ENCODE measurements around the gene KCNAB1. TPM values are rescaled to one million over a fixed set of nuclear protein-coding genes. Genes with fewer than 3 reads are reported as not detected.
"Not testable (repeated sequence)": the region's sequence is repeated elsewhere in the genome, so short reads cannot be mapped to it uniquely, and the experiment has no call there.

KCNAB1 gene
- polyA plus RNA-seq, 1 donor from 2014 or later, result 0.26 TPM

- Mint-ChIP-seq H3K9me3 (no peaks in the 10 kb centered on the region), H3K36me3 (no peaks in the 10 kb centered on the region), H3K27ac (no peak overlapping the region), H3K4me1 (no peaks in the 10 kb centered on the region), H3K4me3 (no peak overlapping the region), H3K27me3 (no peaks in the 10 kb centered on the region)
Observed at GRCh38 chr3:156126467-156126866, 6.1 kb downstream of the KCNAB1 start.

DNA sequence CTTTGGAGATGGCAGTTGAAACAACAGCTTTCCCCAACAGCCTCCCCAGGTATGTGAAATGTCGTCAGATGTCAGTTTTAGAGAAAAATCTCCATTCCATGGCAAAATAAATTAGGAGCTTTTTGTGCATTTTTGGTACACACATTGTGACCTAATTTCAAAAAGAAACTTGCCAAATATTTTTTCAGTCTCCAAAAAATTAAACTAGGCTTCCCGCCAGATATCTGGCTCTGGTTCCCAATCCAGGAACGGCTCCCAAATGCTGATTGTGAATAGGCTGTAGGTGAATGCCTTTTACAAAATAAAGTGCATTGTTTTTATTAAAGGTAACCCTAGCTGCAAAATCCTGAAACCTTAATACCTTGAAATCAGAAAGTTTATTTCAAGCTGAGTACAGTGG is 10.9 kb downstream of the KCNAB1 start:
- H3K27ac Mint-ChIP-seq, result no peak overlapping the region
- no peaks in the 10 kb centered on the region for H3K4me1 Mint-ChIP-seq
- peaks cover 12% of the 10 kb centered on the region for H3K27me3 Mint-ChIP-seq
- H3K9me3 Mint-ChIP-seq, result no peaks in the 10 kb centered on the region
- no peaks in the 10 kb centered on the region for H3K36me3 Mint-ChIP-seq
- no peak overlapping the region for H3K4me3 Mint-ChIP-seq

GRCh38 chr3:156131799-156132198 is 11.4 kb downstream of the KCNAB1 start:
- no peak overlapping the region for H3K27ac Mint-ChIP-seq
- no peaks in the 10 kb centered on the region for H3K4me1 Mint-ChIP-seq
- H3K4me3 Mint-ChIP-seq, result no peak overlapping the region
- peaks cover 12% of the 10 kb centered on the region for H3K27me3 Mint-ChIP-seq
- H3K36me3 Mint-ChIP-seq, result no peaks in the 10 kb centered on the region
- H3K9me3 Mint-ChIP-seq, result no peaks in the 10 kb centered on the region

GRCh38 chr3:156132313-156132712 is 11.9 kb downstream of the KCNAB1 start:
- no peak overlapping the region for H3K27ac Mint-ChIP-seq
- H3K9me3 Mint-ChIP-seq, result no peaks in the 10 kb centered on the region
- H3K4me3 Mint-ChIP-seq, result no peak overlapping the region
- peaks cover 12% of the 10 kb centered on the region for H3K27me3 Mint-ChIP-seq
- H3K4me1 Mint-ChIP-seq, result no peaks in the 10 kb centered on the region
- no peaks in the 10 kb centered on the region for H3K36me3 Mint-ChIP-seq

DNA sequence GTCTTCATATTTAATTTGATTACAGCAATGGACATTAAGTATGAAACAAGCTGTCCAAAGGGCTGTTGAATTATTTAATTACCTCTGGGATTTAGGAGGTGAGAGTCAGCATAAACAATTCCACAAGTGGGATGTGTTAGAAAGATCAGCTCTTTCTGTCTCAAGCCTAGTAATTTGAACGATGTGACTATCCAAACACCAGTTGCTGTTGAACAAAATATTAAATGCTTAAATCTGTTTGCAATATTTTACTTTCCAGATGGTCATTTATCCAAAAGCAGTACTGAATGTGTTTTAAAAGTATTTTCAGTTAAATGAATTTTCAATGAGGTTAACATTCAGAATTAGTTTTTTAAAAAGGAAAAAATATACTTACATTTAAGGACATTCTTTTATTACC is 12.7 kb downstream of the KCNAB1 start:
- peaks cover 12% of the 10 kb centered on the region for H3K27me3 Mint-ChIP-seq
- no peaks in the 10 kb centered on the region for H3K9me3 Mint-ChIP-seq
- peaks cover 0 to 2% (median 0%) of the 10 kb centered on the region in 3 donors for H3K4me1 Mint-ChIP-seq
- no peaks in the 10 kb centered on the region for H3K36me3 Mint-ChIP-seq
- no peak overlapping the region for H3K4me3 Mint-ChIP-seq
- no peak overlapping the region for H3K27ac Mint-ChIP-seq

DNA sequence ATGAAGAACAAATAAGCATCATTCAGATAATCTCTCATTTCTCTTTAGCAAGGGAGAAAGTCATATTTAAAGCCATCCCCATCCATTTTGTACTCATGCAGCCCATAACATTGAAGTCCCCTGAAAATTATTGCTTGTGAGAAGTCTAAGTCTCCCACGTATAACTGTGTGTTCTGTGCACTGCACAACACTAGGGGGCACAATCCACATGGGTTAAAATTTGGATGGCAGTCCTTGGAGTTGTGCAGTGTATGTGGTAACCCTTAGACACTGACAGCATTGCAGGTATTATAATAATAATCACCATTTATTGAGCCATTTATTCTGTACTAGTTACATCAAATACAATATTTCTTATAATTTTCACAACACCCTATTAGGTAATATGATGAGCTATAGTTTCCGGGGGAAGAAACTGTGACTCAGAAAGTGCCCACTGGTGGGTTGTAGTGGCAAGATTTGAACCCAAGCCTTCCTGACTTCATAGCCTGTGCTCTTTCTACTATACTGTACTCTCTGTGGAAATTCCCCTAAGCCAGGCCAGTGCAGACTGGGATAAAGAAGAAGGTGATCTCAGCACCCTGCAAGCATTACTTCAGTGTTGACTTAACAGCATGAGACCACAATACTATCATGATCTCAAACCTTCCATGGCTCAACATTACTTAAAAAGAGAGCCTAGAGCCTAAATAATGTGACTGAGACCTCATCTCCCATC is 15.7 kb downstream of the KCNAB1 start:
- no peak overlapping the region for H3K4me3 Mint-ChIP-seq

DNA sequence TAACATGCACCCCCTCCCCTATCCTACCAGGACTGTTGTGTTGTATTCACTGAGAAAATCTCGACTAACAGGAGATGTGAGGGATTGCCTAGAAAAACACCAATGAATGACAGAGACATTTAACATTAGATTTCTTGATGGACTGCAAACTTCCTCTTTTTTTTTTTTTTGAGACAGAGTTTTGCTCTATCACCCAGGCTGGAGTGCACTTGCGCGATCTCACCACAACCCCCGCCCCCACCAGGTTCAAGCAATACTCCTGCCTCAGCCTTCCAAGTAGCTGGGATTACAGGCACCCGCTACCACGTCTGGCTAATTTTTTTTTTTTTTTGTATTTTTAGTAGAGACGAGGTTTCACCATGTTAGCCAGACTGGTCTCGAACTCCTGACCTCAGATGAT is 17.0 kb downstream of the KCNAB1 start:
- H3K4me3 Mint-ChIP-seq, H3K36me3 Mint-ChIP-seq, H3K4me1 Mint-ChIP-seq, H3K9me3 Mint-ChIP-seq, H3K27ac Mint-ChIP-seq: not testable (repeated sequence)
- H3K27me3 Mint-ChIP-seq, result peaks cover 10% of the 10 kb centered on the region

More for the DNA sequence above, 15.7 kb downstream of the KCNAB1 start:
- peaks cover 15% of the 10 kb centered on the region for H3K27me3 Mint-ChIP-seq
- H3K9me3 Mint-ChIP-seq, result no peaks in the 10 kb centered on the region
- no peak overlapping the region for H3K27ac Mint-ChIP-seq
- H3K4me1 Mint-ChIP-seq, result peaks cover 0 to 2% (median 0%) of the 10 kb centered on the region in 3 donors
- no peaks in the 10 kb centered on the region for H3K36me3 Mint-ChIP-seq

GRCh38 chr3:156140001-156140595 is 19.7 kb downstream of the KCNAB1 start:
- no peaks in the 10 kb centered on the region for H3K36me3 Mint-ChIP-seq
- peaks cover 0 to 2% (median 0%) of the 10 kb centered on the region in 3 donors for H3K4me1 Mint-ChIP-seq
- no peaks in the 10 kb centered on the region for H3K9me3 Mint-ChIP-seq
- H3K27me3 Mint-ChIP-seq, result peaks cover 5% of the 10 kb centered on the region
- H3K4me3 Mint-ChIP-seq, result no peak overlapping the region
- H3K27ac Mint-ChIP-seq, result no peak overlapping the region

- Mint-ChIP-seq H3K27me3 (peaks cover 5% of the 10 kb centered on the region), H3K9me3 (no peaks in the 10 kb centered on the region), H3K36me3 (no peaks in the 10 kb centered on the region), H3K27ac (no peak overlapping the region), H3K4me1 (peaks cover 0 to 2% (median 0%) of the 10 kb centered on the region in 3 donors), H3K4me3 (no peak overlapping the region)
Observed at GRCh38 chr3:156142702-156143101, 22.3 kb downstream of the KCNAB1 start.

GRCh38 chr3:156143136-156143535 is 22.8 kb downstream of the KCNAB1 start:
- Mint-ChIP-seq H3K27me3 (peaks cover 5% of the 10 kb centered on the region), H3K27ac (no peak overlapping the region)

GRCh38 chr3:156144060-156144459 is 23.7 kb downstream of the KCNAB1 start:
- Mint-ChIP-seq H3K27ac (no peak overlapping the region), H3K4me3 (no peak overlapping the region), H3K4me1 (peaks cover under 1 to 2% (median 1%) of the 10 kb centered on the region in 3 donors)

More at GRCh38 chr3:156143136-156143535, 22.8 kb downstream of the KCNAB1 start:
- Mint-ChIP-seq H3K9me3 (no peaks in the 10 kb centered on the region), H3K4me1 (no peaks in the 10 kb centered on the region), H3K36me3 (no peaks in the 10 kb centered on the region), H3K4me3 (no peak overlapping the region)

GRCh38 chr3:156145866-156146265 is 25.5 kb downstream of the KCNAB1 start:
- Mint-ChIP-seq H3K4me3 (no peak overlapping the region), H3K36me3 (no peaks in the 10 kb centered on the region), H3K27me3 (peaks cover 2% of the 10 kb centered on the region), H3K4me1 (peaks cover 6 to 8% (median 7%) of the 10 kb centered on the region in 3 donors), H3K9me3 (no peaks in the 10 kb centered on the region), H3K27ac (no peak overlapping the region)

More at GRCh38 chr3:156144060-156144459, 23.7 kb downstream of the KCNAB1 start:
- Mint-ChIP-seq H3K27me3 (peaks cover 5% of the 10 kb centered on the region), H3K36me3 (no peaks in the 10 kb centered on the region), H3K9me3 (no peaks in the 10 kb centered on the region)

GRCh38 chr3:156148345-156148945 is 28.1 kb downstream of the KCNAB1 start:
- no peak overlapping the region for H3K4me3 Mint-ChIP-seq
- no peak overlapping the region for H3K27ac Mint-ChIP-seq
- no peaks in the 10 kb centered on the region for H3K36me3 Mint-ChIP-seq
- H3K27me3 Mint-ChIP-seq, result peaks cover 2% of the 10 kb centered on the region
- peaks cover 6 to 8% (median 7%) of the 10 kb centered on the region in 3 donors for H3K4me1 Mint-ChIP-seq
- no peaks in the 10 kb centered on the region for H3K9me3 Mint-ChIP-seq

DNA sequence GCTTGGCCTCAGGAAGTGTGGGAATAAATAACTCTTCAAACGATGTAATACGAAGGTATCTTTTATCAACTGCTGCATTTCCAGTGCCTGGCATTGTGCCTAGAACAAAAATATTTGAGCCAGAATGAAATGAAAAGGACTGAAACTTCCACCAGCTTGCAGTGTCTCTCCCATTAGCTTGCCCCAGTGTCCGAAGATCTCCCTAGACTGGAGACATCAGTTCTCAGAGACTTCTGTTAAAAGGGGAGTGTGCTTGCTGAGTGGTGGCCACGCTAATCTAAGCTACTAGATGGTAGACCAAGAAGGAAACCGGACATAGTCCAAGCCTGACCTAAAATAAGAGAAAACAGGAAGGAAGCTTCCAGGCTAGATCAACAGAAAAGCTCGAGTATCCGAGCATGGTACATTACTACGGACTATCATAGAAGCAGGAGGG is 28.6 kb downstream of the KCNAB1 start:
- H3K9me3 Mint-ChIP-seq, result no peaks in the 10 kb centered on the region
- H3K4me3 Mint-ChIP-seq, result peak overlapping the region in 1 of 4 donors; percentile 42
- peaks cover 2% of the 10 kb centered on the region for H3K27me3 Mint-ChIP-seq
- H3K36me3 Mint-ChIP-seq, result no peaks in the 10 kb centered on the region
- peaks cover 6 to 8% (median 7%) of the 10 kb centered on the region in 3 donors for H3K4me1 Mint-ChIP-seq
- no peak overlapping the region for H3K27ac Mint-ChIP-seq

DNA sequence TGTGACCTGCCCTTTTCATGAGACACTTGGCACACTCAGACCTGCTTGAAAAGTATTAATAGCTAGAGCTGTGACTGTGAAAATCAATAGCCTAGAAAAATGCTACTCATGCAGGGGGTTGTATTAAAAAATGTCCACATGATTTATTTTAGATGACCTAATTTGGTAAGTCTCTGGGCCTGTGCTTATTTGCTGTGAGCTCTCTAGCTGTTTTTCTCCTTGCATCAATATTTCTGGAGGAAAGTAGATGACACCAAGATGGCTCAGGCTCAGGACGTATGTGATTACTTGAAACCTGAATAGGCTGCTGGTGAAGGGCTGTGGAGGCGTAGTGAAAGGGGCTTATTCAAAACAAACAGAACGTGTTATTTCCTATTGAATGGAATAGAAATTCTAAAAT is 29.5 kb downstream of the KCNAB1 start:
- no peaks in the 10 kb centered on the region for H3K9me3 Mint-ChIP-seq
- no peaks in the 10 kb centered on the region for H3K36me3 Mint-ChIP-seq
- peaks cover 6 to 8% (median 7%) of the 10 kb centered on the region in 3 donors for H3K4me1 Mint-ChIP-seq
- peaks cover 2% of the 10 kb centered on the region for H3K27me3 Mint-ChIP-seq
- no peak overlapping the region for H3K27ac Mint-ChIP-seq
- peak overlapping the region in 1 of 4 donors; percentile 29 for H3K4me3 Mint-ChIP-seq

Data from IgD-negative memory B cell (primary cell).